CD4-positive, alpha-beta memory T cell (primary cell): ENCODE measurements around the gene SRGAP3. TPM values are rescaled to one million over a fixed set of nuclear protein-coding genes. Genes with fewer than 3 reads are reported as not detected.

Experiments used
- CTCF ChIA-PET: fragments of 350-600 bp; sonication (Branson Sonifier 250); formaldehyde crosslinking; loops from one replicate; lab custom pipeline; 2021; ENCODE audit warnings: inconsistent platforms; ENCODE audit not compliant: partially characterized antibody; lab: Charles Lee
- POLR2A ChIA-PET: fragments of 350-600 bp; sonication (Branson Sonifier 250); formaldehyde crosslinking; loops from one replicate; lab custom pipeline; 2021; ENCODE audit not compliant: partially characterized antibody; lab: Charles Lee
- DNase-seq, 5 donors: peaks; one replicate each; pipeline versions ENCODE4 v3.0.0 to v3.0.0-alpha.2; 2020 to 2022; ENCODE audit warnings: mixed read lengths in 1 of 5
- H3K27ac ChIP-seq: one replicate; pipeline ENCODE4 v1.7.0; 2013; ENCODE audit warnings: low read depth, low read length
- H3K27me3 ChIP-seq: 2 replicates; pipeline ENCODE4 v1.7.0; 2013; ENCODE audit warnings: mild to moderate bottlenecking, low read length, moderate library complexity; ENCODE audit not compliant: insufficient read depth
- H3K36me3 ChIP-seq: 2 replicates; pipeline ENCODE4 v1.7.0; 2013; ENCODE audit warnings: mild to moderate bottlenecking, low read length, moderate library complexity; ENCODE audit not compliant: insufficient read depth
- H3K4me1 ChIP-seq: 2 replicates; pipeline ENCODE4 v1.7.0; 2013; ENCODE audit warnings: mild to moderate bottlenecking, low read length, moderate library complexity; ENCODE audit not compliant: insufficient read depth
- H3K4me3 ChIP-seq, 2 donors: one replicate each; pipeline ENCODE4 v1.7.0; 2013; ENCODE audit warnings: low read length in 2 of 2, mild to moderate bottlenecking in 1 of 2
- H3K9me3 ChIP-seq, 2 donors: one replicate each; pipeline ENCODE4 v1.7.0; 2013; ENCODE audit warnings: low read length in 2 of 2, control low read depth in 1 of 2; ENCODE audit not compliant: control insufficient read depth in 1 of 2
- H3K27ac Mint-ChIP-seq, 7 donors: one replicate each; pipeline ENCODE4 v1.8.0; 2020 to 2021; ENCODE audit warnings: mixed read lengths in 7 of 7, mild to moderate bottlenecking in 6 of 7, inconsistent platforms in 3 of 7, moderate library complexity in 3 of 7
- H3K27me3 Mint-ChIP-seq, 2 donors: one replicate each; pipeline ENCODE4 v1.8.0; 2020 to 2021; ENCODE audit warnings: mixed read lengths in 2 of 2
- H3K36me3 Mint-ChIP-seq, 2 donors: one replicate each; pipeline ENCODE4 v1.8.0; 2020 to 2021; ENCODE audit warnings: mixed read lengths in 2 of 2, inconsistent platforms in 1 of 2, mild to moderate bottlenecking in 1 of 2
- H3K4me1 Mint-ChIP-seq, 4 donors: one replicate each; pipeline ENCODE4 v1.8.0; 2020 to 2021; ENCODE audit warnings: mixed read lengths in 4 of 4, mild to moderate bottlenecking in 1 of 4
- H3K4me3 Mint-ChIP-seq, 8 donors: one replicate each; pipeline ENCODE4 v1.8.0; 2020 to 2021; ENCODE audit warnings: mixed read lengths in 8 of 8, mild to moderate bottlenecking in 7 of 8, moderate library complexity in 6 of 8, inconsistent platforms in 3 of 8
- H3K9me3 Mint-ChIP-seq, 8 donors: one replicate each; pipeline ENCODE4 v1.8.0; 2020 to 2021; ENCODE audit warnings: mixed read lengths in 8 of 8, mild to moderate bottlenecking in 5 of 8, inconsistent platforms in 3 of 8, moderate library complexity in 1 of 8
- intact Hi-C: fragments of 100-400 bp; cut with micrococcal nuclease; formaldehyde crosslinking; loops from one replicate; pipeline ENCODE4 v1.15.1; 2023
- polyA plus RNA-seq, 2 donors: library from polyadenylated mRNA; unstranded; fragments of 300-500 nt; fragmentation: Illumina TruSeq; gene quantifications; one replicate each; pipeline ENCODE4 v1.2.3, GENCODE V29; 2021
- total RNA-seq, 2 experiments: library from RNA; stranded (reverse); gene quantifications; one replicate each; pipeline ENCODE4 v1.2.3, GENCODE V29; 2021

SRGAP3 gene
- total and polyA plus RNA-seq, 4 experiments from 2014 or later: 0.35 to 2.4 (median 1.7) TPM

DNA sequence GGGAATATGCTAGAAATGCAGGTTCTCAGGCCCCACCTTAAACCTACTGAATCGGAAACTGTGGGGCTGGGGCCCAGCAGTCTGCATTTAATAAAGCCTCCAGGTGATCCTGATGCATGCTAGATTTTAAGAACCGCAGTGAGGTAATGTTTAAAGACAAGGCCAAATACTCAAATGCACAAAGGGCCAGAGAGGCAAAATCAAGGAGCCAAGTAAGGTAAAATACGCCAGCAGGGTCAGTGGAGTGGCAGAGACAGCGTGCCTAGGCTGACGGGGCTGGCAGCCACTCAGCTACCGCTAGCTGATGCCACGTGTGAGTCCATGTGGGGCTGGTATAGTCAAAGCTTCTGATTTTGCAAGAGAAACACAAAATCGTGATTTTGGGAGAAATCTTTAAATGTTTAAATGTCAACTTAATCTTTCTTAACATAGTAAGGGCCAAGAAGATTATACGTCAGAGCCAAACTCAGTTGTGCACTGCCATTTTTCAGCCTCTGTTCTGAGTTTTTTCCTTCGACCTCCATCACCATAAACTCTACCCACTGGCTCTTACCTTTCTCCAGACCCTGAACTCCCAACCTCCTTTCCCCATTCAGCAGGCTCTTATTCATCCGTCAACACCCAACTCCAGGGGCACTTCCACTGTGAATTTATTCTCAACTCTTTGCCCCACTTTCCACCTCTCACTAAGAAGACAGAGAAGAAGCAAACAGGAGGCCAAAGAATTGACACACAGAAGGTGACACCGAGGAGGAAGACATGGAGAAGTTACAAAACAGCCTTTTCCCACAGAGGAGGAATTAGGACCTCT lies 149.5 kb downstream of the SRGAP3 start:
- H3K36me3 Mint-ChIP-seq: no peaks in the 10 kb centered on the region
- H3K36me3 ChIP-seq: no peaks in the 10 kb centered on the region
- CTCF ChIA-PET: no interaction called here
- POLR2A ChIA-PET: no interaction called here
- H3K4me1 Mint-ChIP-seq: no peaks in the 10 kb centered on the region
- no peak for DNase-seq
- intact Hi-C loops: no loop called here
- H3K9me3 ChIP-seq: no peaks in the 10 kb centered on the region
- peaks cover 0 to 2% (median 0%) of the 10 kb centered on the region in 8 donors for H3K9me3 Mint-ChIP-seq
- no peak overlapping the region for H3K27ac ChIP-seq
- H3K27me3 ChIP-seq: no peaks in the 10 kb centered on the region
- H3K27ac Mint-ChIP-seq: no peak overlapping the region
- H3K4me1 ChIP-seq: no peaks in the 10 kb centered on the region
- H3K4me3 ChIP-seq: no peak overlapping the region
- peaks cover 0 to 4% of the 10 kb centered on the region in 2 donors for H3K27me3 Mint-ChIP-seq
- no peak overlapping the region for H3K4me3 Mint-ChIP-seq

DNA sequence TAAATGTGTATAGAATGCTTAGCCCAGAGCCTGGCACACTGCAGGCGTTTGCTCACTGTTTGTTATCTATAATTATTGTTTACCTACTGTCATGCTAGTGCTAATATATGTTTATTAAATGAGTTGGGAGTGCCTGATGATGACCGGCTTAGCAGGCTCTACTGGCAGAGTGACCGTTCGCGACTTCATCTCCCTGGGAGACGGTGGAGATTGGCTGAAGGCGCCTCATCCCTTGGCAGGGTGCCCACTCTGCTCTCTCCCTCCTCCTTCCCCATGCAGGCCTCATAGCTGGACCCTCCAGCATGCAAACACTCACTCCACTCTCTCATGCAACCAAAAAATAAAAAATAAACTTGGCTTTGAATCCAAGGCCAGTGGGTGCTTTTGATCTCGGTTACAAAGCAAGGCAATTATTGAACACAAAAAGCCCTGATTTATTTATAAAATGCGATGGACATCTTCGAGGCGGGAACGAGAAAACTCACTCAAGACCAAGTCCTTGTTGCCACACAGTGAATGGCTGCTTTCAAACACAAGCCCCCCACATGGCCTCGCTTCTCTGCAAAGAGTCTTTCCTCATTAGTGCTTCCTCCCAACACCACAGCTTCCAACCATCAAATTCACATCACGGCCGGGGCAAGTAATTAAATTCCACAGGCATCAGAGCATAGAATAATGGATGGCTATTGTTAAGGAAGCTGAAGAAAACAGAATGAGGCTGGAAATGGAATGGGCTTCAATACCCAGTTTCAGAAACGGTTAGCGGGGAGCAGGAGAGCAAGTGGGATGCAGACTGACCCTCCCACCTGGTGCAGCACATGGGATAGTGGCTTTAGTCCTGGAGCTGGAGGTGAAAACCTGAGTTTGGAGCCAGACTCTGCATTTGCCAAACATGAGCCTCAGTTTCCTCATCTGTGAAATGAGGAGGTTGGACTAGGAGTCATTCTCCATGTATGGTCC lies 150.4 kb downstream of the SRGAP3 start:
- ChIA-PET CTCF (no interaction called here), POLR2A (no interaction called here)
- H3K27me3 Mint-ChIP-seq: peaks cover 0 to 4% of the 10 kb centered on the region in 2 donors
- H3K36me3 Mint-ChIP-seq: no peaks in the 10 kb centered on the region
- intact Hi-C loops: no loop called here
- Histone ChIP-seq H3K4me3 (no peak overlapping the region), H3K4me1 (no peaks in the 10 kb centered on the region), H3K9me3 (no peaks in the 10 kb centered on the region), H3K27ac (no peak overlapping the region), H3K27me3 (no peaks in the 10 kb centered on the region), H3K36me3 (no peaks in the 10 kb centered on the region)
- H3K4me1 Mint-ChIP-seq: no peaks in the 10 kb centered on the region
- no peak overlapping the region for H3K4me3 Mint-ChIP-seq
- no peak overlapping the region for H3K27ac Mint-ChIP-seq
- peaks cover 0 to 2% (median 0%) of the 10 kb centered on the region in 8 donors for H3K9me3 Mint-ChIP-seq
- no peak for DNase-seq

DNA sequence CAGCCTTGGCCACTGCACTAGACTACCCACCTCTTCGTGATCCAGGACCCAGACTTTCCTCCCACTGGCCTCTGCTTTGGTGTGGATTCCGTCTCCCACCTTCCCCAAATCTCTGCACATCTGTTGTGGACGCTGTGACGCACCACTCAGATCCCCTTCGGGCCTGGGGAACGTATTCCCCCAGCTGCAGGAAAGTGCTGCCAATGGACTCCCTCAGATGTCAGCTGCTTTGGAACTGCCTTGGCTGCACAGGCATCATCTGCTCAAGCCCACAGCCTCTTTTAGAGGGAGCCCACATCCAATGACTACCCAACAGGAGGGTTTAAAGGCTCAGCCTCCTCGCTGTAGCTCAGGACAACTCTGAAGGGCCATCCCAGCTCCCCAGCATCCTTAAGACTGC lies 152.0 kb downstream of the SRGAP3 start:
- CTCF ChIA-PET: interaction anchor here (0.7 kb wide), 1 partner anchor 9 kb away, joined by 3 read pairs; no protein-coding TSS in a partner anchor

DNA sequence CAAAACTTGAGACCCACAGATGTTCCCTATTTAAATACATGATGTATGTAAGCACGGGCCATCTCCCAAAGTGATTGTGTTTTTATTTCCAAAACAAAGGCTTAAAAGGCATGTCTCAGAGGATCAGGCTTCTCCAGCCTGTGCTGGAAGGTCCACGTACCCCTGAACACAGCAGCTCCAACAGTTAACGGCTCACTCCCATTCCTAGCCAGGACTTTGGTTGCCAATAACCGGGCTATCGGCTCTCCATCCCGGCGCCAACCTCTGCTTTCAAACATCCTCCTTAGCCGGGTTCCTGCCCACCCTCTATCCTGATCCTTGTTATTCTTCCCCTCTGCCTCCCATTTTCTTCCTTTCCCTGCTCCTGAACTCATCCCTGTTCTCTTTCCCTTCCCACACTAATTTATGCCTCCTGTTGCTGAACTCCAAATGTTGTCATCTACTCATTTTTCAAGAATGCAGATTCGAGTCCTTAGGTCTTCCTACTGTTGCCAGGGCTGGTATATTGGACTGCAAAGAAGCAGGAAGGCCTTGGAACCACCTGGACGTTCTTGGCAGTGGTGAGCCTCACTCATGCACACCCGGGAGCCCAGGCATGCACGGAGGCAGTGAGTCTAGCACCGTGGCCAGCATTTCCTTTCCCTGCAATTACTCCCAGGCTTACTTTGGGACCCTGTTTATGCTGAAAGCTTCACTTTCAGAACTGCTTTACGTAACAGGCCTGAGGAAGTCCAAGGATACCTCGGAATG lies 157.8 kb downstream of the SRGAP3 start:
- Mint-ChIP-seq H3K36me3 (no peaks in the 10 kb centered on the region), H3K4me3 (no peak overlapping the region), H3K4me1 (peaks cover 0 to 2% (median 0%) of the 10 kb centered on the region in 4 donors), H3K27me3 (no peaks in the 10 kb centered on the region), H3K27ac (peak overlapping the region in 1 of 7 donors; percentile 25), H3K9me3 (peaks cover 0 to 3% (median 0%) of the 10 kb centered on the region in 8 donors)
- Histone ChIP-seq H3K27ac (no peak overlapping the region), H3K4me3 (no peak overlapping the region), H3K9me3 (no peaks in the 10 kb centered on the region), H3K27me3 (no peaks in the 10 kb centered on the region), H3K36me3 (no peaks in the 10 kb centered on the region), H3K4me1 (no peaks in the 10 kb centered on the region)
- ChIA-PET POLR2A (no interaction called here), CTCF (no interaction called here)
- intact Hi-C loops: no loop called here
- no peak for DNase-seq

More for the DNA sequence above, 152.0 kb downstream of the SRGAP3 start:
- peaks cover 0 to 3% (median 0%) of the 10 kb centered on the region in 8 donors for H3K9me3 Mint-ChIP-seq
- H3K4me1 Mint-ChIP-seq: no peaks in the 10 kb centered on the region
- DNase-seq: no peak
- Histone ChIP-seq H3K4me1 (no peaks in the 10 kb centered on the region), H3K4me3 (no peak overlapping the region), H3K36me3 (no peaks in the 10 kb centered on the region), H3K9me3 (no peaks in the 10 kb centered on the region), H3K27me3 (no peaks in the 10 kb centered on the region), H3K27ac (no peak overlapping the region)
- H3K4me3 Mint-ChIP-seq: no peak overlapping the region
- H3K27me3 Mint-ChIP-seq: peaks cover 0 to 4% of the 10 kb centered on the region in 2 donors
- POLR2A ChIA-PET: interaction anchor here (0.6 kb wide), 1 partner anchor 855 kb away, joined by 3 read pairs; the partner anchor contains the start of gene PRRT3
- peak overlapping the region in 1 of 7 donors; percentile 49 for H3K27ac Mint-ChIP-seq
- no peaks in the 10 kb centered on the region for H3K36me3 Mint-ChIP-seq
- intact Hi-C loops: no loop called here

DNA sequence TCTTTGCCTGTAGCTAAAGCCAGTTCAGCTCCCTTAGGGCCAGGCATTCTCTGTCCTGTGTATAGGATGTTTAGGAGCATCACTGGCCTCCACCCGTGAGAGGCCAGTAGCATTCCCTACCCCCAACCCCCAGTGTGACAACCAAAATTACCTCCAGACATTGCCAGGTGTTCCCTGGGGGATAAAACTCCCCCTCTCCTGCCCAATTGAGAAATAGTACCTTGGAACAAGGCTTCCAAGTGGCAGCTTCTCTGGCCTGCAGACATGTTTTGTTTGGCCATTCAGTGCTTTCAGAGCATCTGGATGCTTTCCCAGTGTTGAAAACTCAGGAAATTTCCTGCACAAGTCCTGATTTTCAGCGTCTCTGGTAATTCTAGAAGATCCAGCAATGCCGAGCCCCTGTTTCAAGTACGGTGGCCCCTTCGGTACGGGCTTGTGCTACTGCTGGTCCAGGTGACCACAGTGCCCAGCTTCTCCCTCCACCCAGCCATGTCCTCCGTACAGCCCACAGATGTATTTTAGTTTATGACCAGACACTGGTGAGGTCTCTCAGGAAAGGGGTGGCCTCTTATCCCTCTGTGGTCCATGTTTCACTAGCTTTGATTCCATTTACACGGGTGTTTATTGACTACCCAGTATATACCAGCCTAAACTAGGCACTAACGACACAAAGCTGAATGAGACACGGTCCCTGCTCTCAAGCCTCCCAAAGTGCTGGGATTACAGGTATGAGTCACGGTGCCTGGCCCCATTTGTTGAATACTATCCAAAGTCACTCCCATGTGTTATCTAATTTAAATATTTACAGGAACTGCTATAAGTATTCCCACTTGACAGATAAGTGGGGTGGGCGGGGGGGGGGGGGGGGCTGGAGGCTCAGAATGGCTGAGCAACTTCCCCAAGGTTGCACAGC lies 160.7 kb downstream of the SRGAP3 start:
- peaks cover 0 to 2% (median 0%) of the 10 kb centered on the region in 4 donors for H3K4me1 Mint-ChIP-seq
- H3K4me3 Mint-ChIP-seq: no peak overlapping the region
- CTCF ChIA-PET: interaction anchor here (1.4 kb wide), 1 partner anchor 8 kb away, joined by 3 read pairs; no protein-coding TSS in a partner anchor
- Histone ChIP-seq H3K36me3 (no peaks in the 10 kb centered on the region), H3K27me3 (no peaks in the 10 kb centered on the region), H3K4me3 (no peak overlapping the region), H3K9me3 (no peaks in the 10 kb centered on the region), H3K27ac (no peak overlapping the region), H3K4me1 (no peaks in the 10 kb centered on the region)
- DNase-seq: no peak
- POLR2A ChIA-PET: no interaction called here
- no peaks in the 10 kb centered on the region for H3K36me3 Mint-ChIP-seq
- H3K27me3 Mint-ChIP-seq: no peaks in the 10 kb centered on the region
- H3K9me3 Mint-ChIP-seq: peaks cover 0 to 3% (median 0%) of the 10 kb centered on the region in 8 donors
- intact Hi-C loops: no loop called here
- no peak overlapping the region for H3K27ac Mint-ChIP-seq

DNA sequence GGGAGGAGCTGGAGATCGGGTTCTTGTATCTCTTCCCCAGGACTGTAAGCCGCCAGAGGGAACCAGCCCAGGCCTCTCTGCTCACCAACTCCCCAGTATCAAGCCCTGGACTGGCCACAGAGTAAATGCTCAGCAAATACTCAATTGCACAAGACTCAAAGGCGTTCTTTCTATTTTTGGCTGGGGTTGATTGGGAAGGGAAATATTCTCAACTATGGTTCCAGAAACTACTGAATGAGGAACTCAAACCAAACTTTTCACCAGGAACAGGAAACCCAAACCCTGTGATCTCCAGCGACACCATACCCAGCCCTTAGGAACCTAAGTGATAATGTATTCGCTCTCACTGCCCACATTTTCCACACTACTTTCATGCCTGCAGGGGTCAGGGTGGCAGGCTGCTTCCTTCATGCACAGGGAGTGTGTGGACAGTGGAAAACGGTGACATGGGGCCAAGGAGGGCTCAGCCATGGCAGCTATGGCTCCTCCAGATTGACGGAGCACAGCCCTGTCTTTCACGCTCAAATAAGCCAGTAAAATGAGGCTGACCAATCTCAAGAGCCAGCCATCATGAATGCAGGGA lies 161.5 kb downstream of the SRGAP3 start:
- Mint-ChIP-seq H3K4me3 (no peak overlapping the region), H3K36me3 (no peaks in the 10 kb centered on the region), H3K4me1 (peaks cover 0 to 2% (median 0%) of the 10 kb centered on the region in 4 donors), H3K27me3 (no peaks in the 10 kb centered on the region), H3K9me3 (peaks cover 0 to 2% (median 0%) of the 10 kb centered on the region in 8 donors), H3K27ac (no peak overlapping the region)
- POLR2A ChIA-PET: no interaction called here
- Histone ChIP-seq H3K4me3 (no peak overlapping the region), H3K27me3 (no peaks in the 10 kb centered on the region), H3K36me3 (no peaks in the 10 kb centered on the region), H3K4me1 (no peaks in the 10 kb centered on the region), H3K27ac (no peak overlapping the region), H3K9me3 (no peaks in the 10 kb centered on the region)
- intact Hi-C loops: no loop called here
- DNase-seq: no peak
- CTCF ChIA-PET: interaction anchor here (1.4 kb wide), 1 partner anchor 9 kb away, joined by 3 read pairs; no protein-coding TSS in a partner anchor
